OCI-LY7 (cell line): ENCODE results near the gene RANBP9.
A peak's percentile ranks its signal among the peaks of the same experiment; 100 is the strongest.

Source experiments
- EZH2phosphoT487 ChIP-seq: fragments of 200-600 bp; sonication (generic); IDR thresholded peaks from 2 replicates; pipeline ENCODE4 v1.6.1; 2018; ENCODE audit warnings: low read depth, borderline replicate concordance, mild to moderate bottlenecking, mixed run types, antibody characterized with exemption, low read length, moderate library complexity, mixed read lengths
- TF ChIP-seq, protein P1 (sequence below): fragments of 200-600 bp; sonication (generic); conservative IDR thresholded peaks from 2 replicates; pipeline ENCODE4 v1.5.1; 2014; ENCODE audit warnings: mild to moderate bottlenecking, antibody characterized with exemption, low read length, moderate library complexity, mixed read lengths

DNA sequence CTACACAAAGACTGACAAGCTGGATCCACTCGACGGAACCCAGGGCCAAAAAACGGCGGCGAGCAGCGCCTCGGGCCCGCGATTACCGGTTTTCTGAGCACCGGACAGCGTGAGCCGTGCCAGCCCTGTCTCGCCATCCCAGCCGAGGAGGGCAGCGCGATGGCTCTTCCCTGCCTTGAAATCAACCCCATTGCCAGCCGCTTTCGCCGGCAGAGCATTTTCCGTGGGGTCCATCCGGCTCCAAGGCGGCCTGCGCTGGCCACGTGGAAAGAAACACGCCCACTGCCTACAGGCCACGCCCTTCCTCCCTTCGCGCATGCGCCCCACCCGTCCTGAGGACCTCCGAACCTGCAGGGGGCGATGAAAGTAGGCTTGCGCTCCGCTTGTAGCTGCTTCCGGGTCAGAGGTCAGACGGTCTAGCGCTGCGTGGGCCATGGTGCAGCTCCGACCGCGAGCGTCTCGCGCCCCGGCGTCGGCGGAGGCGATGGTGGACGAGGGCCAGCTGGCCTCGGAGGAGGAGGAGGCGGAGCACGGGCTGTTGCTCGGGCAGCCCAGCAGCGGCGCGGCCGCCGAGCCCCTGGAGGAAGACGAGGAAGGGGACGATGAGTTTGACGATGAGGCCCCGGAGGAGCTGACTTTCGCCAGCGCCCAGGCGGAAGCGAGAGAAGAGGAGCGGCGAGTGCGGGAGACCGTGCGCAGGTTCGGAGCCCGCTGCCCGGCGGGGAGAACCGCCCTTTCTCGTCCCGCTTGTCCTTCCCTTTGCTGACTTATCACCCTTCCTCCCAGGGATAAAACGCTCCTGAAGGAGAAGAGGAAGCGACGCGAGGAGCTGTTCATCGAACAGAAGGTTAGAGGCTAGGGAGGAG is 96.5 kb downstream of the RANBP9 start, which contains the start of gene NOL7:
- TF ChIP-seq, protein P1, sequence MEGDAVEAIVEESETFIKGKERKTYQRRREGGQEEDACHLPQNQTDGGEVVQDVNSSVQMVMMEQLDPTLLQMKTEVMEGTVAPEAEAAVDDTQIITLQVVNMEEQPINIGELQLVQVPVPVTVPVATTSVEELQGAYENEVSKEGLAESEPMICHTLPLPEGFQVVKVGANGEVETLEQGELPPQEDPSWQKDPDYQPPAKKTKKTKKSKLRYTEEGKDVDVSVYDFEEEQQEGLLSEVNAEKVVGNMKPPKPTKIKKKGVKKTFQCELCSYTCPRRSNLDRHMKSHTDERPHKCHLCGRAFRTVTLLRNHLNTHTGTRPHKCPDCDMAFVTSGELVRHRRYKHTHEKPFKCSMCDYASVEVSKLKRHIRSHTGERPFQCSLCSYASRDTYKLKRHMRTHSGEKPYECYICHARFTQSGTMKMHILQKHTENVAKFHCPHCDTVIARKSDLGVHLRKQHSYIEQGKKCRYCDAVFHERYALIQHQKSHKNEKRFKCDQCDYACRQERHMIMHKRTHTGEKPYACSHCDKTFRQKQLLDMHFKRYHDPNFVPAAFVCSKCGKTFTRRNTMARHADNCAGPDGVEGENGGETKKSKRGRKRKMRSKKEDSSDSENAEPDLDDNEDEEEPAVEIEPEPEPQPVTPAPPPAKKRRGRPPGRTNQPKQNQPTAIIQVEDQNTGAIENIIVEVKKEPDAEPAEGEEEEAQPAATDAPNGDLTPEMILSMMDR = peak; percentile 81
- no peak for TF ChIP-seq EZH2phosphoT487
